Breast epithelium (tissue), 3 donors: ENCODE measurements around the gene DIP2B.

Experiments used
- CTCF ChIP-seq, 3 donors: fragments of 450-650 bp; IDR thresholded peaks; one replicate each; pipeline ENCODE4 v1.5.1; 2016 to 2017; ENCODE audit warnings: antibody characterized with exemption in 3 of 3, mild to moderate bottlenecking in 3 of 3, moderate library complexity in 3 of 3
- POLR2A ChIP-seq: fragments of 450-650 bp; IDR thresholded peaks from one replicate; pipeline ENCODE4 v1.6.1; 2016; ENCODE audit warnings: antibody characterized with exemption, mild to moderate bottlenecking, moderate library complexity
- POLR2AphosphoS5 ChIP-seq, 3 donors: sonication (generic); formaldehyde crosslinking; IDR thresholded peaks; one replicate each; pipeline ENCODE4 v1.6.1; 2017; ENCODE audit warnings: antibody characterized with exemption in 3 of 3

DNA sequence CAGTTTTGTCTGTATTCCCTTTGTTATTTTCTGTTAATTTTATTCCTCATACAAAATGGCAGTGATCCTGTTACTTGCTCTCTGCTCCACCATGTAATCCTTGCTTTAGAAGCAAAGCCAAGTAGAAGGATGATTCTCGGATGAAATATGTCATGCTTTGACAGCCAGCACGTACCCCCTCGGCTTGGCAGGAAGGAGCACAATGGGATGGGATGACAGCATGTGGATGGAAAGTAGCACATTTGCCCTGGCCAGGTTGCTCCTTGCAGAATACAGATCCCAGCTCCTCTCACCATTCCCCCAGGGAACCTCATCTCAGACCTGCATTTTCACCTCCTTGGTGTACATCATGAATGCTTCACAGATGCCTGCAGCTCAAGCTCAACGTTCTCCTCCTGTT is 224.1 kb downstream of the DIP2B start:
- no peak for TF ChIP-seq CTCF (IDR thresholded peaks at IDR 0.05)
- TF ChIP-seq POLR2A: no peak
- TF ChIP-seq POLR2AphosphoS5 (IDR thresholded peaks at IDR 0.05): no peak
